Measurements from ENCODE around the gene MFAP3L. TPM values are rescaled to one million over a fixed set of nuclear protein-coding genes. Genes with fewer than 3 reads are reported as not detected.

Gene MFAP3L
- total RNA-seq, 1 experiment from 2014 or later = 5.1 TPM

- Mint-ChIP-seq H3K27me3 (ENCODE audit: low read depth) (no peaks in the 10 kb centered on the region), H3K36me3 (ENCODE audit: insufficient read depth in 1 of 3, low read depth in 3 of 3) (no peaks in the 10 kb centered on the region), H3K9me3 (no peaks in the 10 kb centered on the region), H3K27ac (no peak overlapping the region), H3K4me3 (no peak overlapping the region), H3K4me1 (peaks cover 13 to 19% of the 10 kb centered on the region in 2 experiments)
- Histone ChIP-seq H3K9ac (ENCODE audit: extremely low read depth, insufficient read length, low read length) (no peak overlapping the region), H2BK12ac (ENCODE audit: insufficient read length, low read depth, low read length) (no peak overlapping the region), H3K14ac (ENCODE audit: insufficient read depth, low read length) (no peak overlapping the region), H2AK5ac (ENCODE audit: insufficient read length, low read length) (no peak overlapping the region), H2BK120ac (ENCODE audit: low read depth, low read length, poor library complexity, severe bottlenecking) (no peak overlapping the region), H3K79me2 (ENCODE audit: insufficient read depth, low read length) (no peaks in the 10 kb centered on the region), H3K23ac (ENCODE audit: insufficient read length, low read depth, low read length) (no peak overlapping the region), H4K5ac (ENCODE audit: insufficient read length, low read depth, low read length) (no peak overlapping the region), H3K18ac (ENCODE audit: insufficient read length, low read depth, low read length) (no peak overlapping the region), H2BK20ac (ENCODE audit: low read depth, low read length, poor library complexity, severe bottlenecking) (no peak overlapping the region), H4K20me1 (ENCODE audit: control insufficient read depth, insufficient read depth, insufficient read length) (no peaks in the 10 kb centered on the region), H3K4ac (ENCODE audit: low read depth, low read length) (no peak overlapping the region), H2BK15ac (ENCODE audit: low read depth, low read length) (no peak overlapping the region), H2BK5ac (ENCODE audit: insufficient read length, low read length) (no peak overlapping the region), H4K91ac (ENCODE audit: insufficient read length, low read depth, low read length) (no peak overlapping the region), H3K23me2 (ENCODE audit: insufficient read length, low read depth, low read length, poor library complexity, severe bottlenecking) (no peaks in the 10 kb centered on the region), H3K4me1 (ENCODE audit: insufficient read depth, low read length) (peaks cover 3% of the 10 kb centered on the region; the same call in 1 of the 2 replicates), H2AFZ (ENCODE audit: low read length) (no peak overlapping the region), H3T11ph (ENCODE audit: low read length) (no peak overlapping the region), H3K56ac (ENCODE audit: insufficient read length, low read depth, low read length) (no peak overlapping the region), H3K79me1 (ENCODE audit: insufficient read depth, low read depth, low read length, poor library complexity, severe bottlenecking) (no peaks in the 10 kb centered on the region), H4K8ac (replicated peaks; ENCODE audit: insufficient read length, low read depth, low read length) (no peak overlapping the region), H3K27ac (ENCODE audit: insufficient read length, low read depth, low read length) (no peak overlapping the region), H3K9me3 (ENCODE audit: control insufficient read depth, low read depth, low read length) (no peaks in the 10 kb centered on the region), H3K4me2 (ENCODE audit: insufficient read depth, insufficient read length, low read length) (no peak overlapping the region), H3K27me3 (ENCODE audit: insufficient read depth, low read length) (no peaks in the 10 kb centered on the region)
- no CpG with 5 or more reads among the region's 2 CpGs for WGBS (ENCODE audit: extremely low coverage, insufficient read length, low lambda C conversion rate)
- DNase-seq = no peak
- no peak for TF ChIP-seq CTCF (conservative IDR thresholded peaks at IDR 0.05)
These were observed 40.3 kb downstream of the MFAP3L start for GRCh38 chr4:169985881-169986280.

Data from H9 (cell line).